PC-3 (cell line): ENCODE results near the gene KRTAP12-4.

Experiments
- CTCF ChIP-seq: fragments of 300-600 bp; sonication (generic); conservative IDR thresholded peaks from 2 replicates; pipeline ENCODE4 v1.5.1; 2017; ENCODE audit warnings: antibody characterized with exemption, low read depth, mild to moderate bottlenecking, low read length
- EZH2 ChIP-seq: fragments of 300-600 bp; sonication (generic); IDR thresholded peaks from one replicate; pipeline ENCODE4 v1.6.1; 2017; ENCODE audit warnings: antibody characterized with exemption, mild to moderate bottlenecking, low read length; ENCODE audit not compliant: unreplicated experiment

- no peak for TF ChIP-seq CTCF
- TF ChIP-seq EZH2, result no peak
These were observed 10.6 kb downstream of the KRTAP12-4 start for GRCh38 chr21:44643741-44644310.
